Activated T-cell treated with anti-CD3 and anti-CD28 coated beads, Interleukin-2, amount 50 U/mL, for 1 hour (primary cell): Measurements from ENCODE around the gene SEC14L6.

ENCODE experiments used
- DNase-seq: peaks from one replicate; pipeline ENCODE4 v3.0.0-alpha.2; 2020

The SEC14L6 gene

DNA sequence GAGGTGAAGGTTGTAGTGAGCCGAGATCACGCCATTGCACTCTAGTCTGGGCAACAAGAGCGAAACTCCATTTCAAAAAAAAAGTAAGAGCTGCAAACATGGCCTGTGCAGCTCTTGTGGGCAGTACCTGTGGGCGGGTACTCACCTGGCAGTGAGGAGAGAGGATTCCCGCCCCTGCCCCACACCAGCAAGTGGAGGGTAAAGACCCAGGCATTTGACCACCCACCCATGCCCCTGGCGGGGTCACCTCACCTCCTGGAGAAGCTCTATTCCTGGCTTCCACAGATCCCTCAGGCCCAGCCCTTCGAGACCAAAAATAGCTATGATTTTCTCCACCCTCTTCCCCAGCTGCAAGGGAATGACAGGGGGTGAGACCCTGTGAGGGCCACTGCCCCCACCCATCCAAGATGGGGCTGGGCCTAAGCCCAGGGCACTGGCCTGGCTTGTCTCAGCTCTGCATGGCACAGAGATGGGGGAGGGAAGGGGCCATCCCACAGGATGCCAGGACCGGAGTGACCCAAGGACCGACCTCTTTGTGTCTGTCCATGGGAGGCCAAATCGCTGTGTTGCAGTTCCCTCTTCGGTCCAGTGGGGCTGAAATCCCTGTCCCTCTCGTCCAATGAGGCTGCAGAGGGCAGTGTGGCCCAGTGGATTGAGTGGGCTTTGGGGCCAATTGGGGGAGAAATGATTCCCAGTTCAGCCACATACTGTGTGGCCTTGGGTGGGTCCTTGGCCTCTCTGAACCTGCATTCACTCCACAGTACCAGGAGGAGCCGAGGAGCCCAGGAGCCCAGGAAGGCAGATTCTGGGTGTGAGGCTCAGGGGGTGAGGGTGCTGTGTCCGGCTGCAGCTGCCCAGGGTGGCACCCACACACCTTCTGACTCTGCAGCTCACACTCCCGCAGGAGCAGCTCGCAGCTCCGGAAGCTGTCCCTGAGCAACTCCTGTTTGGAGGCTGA, 14.6 kb downstream of the SEC14L6 start:
- DNase-seq, result no peak

GRCh38 chr22:30526656-30527055, 19.9 kb downstream of the SEC14L6 start:
- no peak for DNase-seq

DNA sequence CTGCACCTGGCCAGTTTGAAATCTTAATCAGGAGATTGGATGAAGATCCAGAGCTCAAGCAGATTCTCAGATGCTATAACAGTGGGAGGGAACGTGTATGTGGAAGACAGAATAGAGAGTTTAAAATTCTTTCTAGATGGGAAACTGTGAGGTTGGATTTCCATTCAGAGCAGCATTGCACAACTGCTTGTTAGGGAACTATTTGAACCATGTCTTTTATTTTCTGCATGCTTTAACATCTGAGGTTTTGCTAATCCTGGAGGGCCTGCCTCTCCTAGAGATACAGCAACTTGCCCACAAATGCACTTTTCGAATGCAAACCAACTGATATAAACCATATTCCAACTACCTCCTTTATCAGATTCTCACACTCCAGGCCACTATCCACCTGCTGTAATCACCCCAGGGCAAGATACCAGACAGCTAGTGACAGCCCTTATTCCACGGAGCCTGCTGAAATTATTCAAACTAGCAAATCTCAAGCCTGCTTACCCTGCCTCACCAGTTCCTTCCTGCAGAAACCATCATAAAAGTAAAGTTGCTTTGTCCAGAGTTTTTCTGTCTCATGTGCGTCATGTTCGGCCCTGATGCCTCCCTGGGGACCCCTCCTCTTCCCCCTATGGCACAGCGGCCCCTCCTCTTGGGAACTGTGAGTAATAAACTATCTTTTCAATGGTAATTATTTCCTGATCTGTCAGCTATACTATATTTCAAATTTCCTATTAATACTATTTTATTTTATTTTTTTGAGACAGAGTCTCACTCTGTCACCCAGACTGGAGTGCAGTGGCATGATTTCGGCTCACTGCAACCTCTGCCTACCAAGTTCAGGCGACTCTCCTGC, 22.7 kb downstream of the SEC14L6 start:
- DNase-seq, result no peak

DNA sequence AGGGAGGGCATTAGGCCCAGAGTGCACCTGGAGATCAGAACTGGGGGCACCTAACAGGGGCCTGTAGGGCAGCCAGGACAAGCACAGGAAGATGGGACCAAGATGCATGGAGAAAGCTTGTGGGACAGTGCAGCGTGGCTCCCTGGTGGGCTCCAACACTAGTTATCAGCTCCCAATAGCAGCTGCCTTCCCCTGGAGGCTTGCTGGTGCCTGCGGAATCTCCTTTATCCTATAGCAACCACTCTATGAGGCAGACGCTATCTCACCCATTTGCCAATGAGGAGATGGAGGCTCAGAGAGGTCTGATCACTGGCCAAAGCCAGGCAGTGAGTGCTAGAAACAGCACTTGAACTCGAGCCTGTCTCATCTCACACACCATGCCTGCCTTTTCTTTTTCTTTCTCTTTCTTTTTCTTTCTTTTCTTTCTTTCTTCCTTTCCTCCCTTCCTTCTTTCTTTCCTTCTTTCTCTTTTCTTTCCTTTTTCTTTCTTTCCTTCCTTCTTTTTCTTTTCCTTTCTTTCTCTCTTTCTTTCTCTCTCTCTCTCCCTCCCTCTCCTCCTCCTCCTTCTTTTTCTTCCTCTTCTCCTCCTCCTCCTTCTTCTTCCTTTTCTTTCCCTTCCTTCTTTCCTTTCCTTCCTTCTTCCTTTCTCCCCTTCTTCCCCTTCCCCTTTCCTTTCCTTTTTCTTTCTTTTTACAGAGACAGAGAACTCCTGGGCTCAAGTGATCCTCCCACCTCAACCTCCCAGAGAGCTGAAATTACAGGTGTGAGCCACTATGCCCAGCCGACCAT, 25.0 kb downstream of the SEC14L6 start:
- no peak for DNase-seq

DNA sequence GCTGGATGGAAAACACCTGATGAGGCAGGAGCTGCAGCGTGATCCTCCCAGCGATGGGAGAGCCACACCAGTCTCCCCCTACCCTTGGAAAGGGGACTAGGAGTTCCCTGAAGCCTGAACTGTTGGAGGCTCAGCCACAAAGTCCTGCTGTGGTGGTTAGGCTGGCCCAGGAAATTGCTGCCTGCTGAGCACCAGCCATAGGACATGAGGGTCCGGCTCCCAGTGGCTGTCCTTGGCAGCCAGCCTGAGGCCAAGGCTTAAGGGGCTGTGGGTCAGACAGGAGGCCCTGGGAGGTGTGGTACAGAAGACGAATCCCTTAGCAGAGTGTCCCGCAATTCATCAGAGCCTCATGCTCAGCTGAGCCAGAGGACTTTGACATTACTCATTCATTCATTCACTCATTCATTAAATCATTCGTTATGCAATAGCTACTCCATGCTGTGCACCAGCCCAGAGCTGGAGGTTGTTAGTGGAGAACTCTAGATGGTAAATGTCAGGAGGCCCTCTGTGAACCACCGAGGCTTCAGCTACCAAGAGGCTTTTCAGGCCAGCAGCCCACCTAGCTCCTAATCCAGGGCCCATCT, 26.6 kb downstream of the SEC14L6 start:
- DNase-seq, result no peak

DNA sequence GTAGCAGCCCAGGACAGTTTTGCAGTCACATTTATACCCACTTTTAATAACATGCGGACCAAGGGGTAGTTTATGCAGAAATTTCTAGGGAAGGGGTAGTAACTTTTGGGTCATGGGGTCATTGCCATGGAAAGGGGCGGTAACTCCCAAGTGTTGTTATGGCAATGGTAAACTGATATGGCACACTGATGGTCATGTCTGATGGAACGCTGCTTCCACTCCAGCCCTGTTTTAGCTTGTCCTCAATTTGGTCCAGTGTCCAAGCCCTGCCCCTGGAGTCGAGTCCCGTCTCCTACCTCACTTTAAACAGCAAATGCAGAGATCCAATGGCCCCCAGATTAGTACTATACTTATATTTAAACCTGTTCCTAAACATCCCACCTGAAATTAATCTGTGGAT, 29.8 kb downstream of the SEC14L6 start:
- DNase-seq, result no peak

DNA sequence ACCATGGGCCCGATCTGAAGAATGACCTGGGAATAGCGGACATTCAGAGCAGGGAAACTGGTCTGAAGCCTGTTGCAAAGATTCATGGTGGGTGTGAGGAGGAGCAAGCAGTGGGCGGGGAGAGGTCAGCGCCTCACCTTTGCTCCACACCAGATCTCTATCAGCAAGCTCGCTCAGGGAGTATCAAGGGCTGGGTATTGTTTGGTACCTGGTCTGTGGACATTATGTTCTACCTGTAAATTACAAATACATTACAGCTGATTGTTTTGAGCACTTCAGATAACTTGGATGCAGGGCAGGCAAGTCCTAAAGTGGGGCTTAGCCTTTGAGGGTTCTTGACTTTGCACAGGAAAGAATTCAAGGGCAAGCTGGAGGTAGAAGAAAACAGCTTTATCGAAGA, 30.3 kb downstream of the SEC14L6 start:
- DNase-seq, result no peak

DNA sequence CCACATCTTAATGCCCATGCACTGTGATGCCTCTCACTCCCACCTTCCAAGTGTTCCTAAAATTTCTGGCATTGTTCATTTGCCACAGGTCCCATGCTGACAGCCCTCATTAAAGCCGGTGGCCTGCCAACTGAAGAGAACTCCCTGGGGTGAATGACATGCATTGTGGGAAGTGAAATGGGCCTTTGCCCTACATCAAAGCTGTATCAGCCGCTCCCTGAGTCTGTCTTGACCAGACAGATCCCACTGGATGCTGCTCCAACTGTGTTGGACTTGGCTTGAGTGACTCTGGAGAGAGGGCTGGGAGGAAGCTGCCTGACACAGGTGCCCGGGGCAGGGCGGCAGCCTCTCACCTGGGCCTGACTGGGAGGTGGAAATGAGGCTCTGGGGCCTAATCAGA, 32.3 kb downstream of the SEC14L6 start:
- no peak for DNase-seq

- no peak for DNase-seq
Measured at GRCh38 chr22:30513462-30513861, 33.1 kb downstream of the SEC14L6 start.

GRCh38 chr22:30511911-30512310, 34.6 kb downstream of the SEC14L6 start:
- no peak for DNase-seq

DNA sequence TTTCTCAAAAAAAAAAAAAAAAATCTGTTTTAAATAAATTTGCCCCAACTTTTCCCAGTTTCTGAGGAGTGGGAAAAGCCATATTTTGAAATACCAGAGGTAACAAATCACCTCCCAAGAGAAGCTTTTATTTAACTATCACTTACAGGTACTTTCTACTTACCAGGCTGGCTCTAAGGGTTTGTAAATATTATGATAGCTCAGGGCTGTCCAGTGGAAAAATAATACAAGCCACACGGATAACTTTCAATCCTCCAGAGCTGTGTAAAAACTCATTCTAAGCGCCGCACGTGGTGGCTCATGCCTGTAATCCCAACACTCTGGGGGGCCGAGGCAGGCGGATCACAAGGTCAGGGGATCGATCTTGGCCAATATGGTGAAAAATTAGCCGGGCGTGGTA, 35.4 kb downstream of the SEC14L6 start:
- no peak for DNase-seq

GRCh38 chr22:30508216-30508615, 38.3 kb downstream of the SEC14L6 start:
- DNase-seq, result no peak

- no peak for DNase-seq
Measured at GRCh38 chr22:30507670-30508069, 38.9 kb downstream of the SEC14L6 start.

GRCh38 chr22:30506507-30506968, 40.0 kb downstream of the SEC14L6 start:
- no peak for DNase-seq

- DNase-seq, result no peak
Measured at GRCh38 chr22:30503551-30503950, 43.0 kb downstream of the SEC14L6 start.

DNA sequence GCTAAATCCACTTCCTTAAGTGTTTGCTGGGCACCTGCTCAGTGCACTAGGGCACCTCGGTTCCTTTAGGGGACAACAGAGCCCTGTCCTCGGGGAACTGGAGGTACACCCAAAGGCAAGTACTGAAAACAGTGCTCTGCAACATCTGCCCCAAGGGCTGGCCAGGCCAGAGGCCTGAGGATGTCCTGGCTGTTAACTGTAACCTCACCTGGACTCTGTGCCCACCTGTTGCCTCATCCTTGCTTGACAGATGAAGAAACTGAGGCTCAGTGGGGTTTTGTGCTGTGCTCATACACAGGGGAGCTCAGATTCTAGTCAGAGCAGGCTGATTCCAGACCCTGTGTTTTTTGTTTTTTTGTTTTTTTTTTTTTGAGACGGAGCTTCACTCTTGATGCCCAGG, 43.6 kb downstream of the SEC14L6 start:
- no peak for DNase-seq

GRCh38 chr22:30502153-30502552, 44.4 kb downstream of the SEC14L6 start:
- no peak for DNase-seq

DNA sequence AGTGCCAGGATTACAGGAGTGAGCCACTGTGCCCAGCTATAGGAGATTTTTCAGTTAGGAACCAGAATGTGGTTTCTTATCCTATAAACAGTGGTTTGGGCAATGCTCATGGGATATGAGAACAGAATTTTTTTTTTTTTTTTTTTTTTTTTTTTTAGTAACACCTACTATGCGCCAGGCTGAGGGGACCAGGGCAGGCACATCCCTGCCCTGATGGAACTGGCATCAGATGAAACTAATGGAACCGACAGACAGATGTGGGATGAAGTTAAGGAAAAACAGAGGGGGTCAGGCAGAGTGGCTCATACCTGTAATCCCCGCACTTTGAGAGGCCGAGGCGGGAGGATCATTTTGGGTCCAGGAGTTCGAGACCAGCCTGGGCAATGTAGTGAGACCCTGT, 45.9 kb downstream of the SEC14L6 start:
- DNase-seq, result no peak

DNA sequence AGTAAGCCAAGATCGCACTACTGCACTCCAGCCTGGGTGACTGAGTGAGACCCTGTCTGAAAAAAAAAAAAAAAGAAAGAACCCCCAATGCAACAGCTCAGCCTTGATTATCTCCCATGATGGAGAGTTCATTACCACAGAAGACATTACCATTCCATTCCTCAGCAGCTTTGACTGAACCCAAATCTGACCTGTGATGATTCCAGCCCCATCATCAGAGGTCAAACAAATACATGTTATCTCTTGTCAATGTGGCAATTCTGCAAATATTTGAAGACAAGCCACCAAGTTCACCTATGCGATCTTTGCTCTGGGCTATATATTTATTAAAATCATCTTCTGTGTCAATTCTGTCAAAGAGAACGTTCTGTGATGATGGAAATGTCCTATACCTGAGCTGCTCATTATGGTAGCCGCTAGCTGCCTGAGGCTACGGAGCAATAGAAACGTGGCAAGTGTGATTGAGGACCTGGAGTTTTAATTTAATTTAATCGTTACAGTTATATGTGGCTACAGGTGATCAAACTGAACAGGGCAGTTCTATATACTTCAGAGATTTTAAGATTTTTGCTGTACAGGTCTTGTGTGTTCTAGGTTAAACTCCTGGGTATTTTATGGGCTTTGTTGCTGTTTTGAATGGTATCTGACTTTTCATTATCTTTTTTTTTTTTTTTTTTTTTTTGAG, 48.9 kb downstream of the SEC14L6 start:
- DNase-seq, result no peak

DNA sequence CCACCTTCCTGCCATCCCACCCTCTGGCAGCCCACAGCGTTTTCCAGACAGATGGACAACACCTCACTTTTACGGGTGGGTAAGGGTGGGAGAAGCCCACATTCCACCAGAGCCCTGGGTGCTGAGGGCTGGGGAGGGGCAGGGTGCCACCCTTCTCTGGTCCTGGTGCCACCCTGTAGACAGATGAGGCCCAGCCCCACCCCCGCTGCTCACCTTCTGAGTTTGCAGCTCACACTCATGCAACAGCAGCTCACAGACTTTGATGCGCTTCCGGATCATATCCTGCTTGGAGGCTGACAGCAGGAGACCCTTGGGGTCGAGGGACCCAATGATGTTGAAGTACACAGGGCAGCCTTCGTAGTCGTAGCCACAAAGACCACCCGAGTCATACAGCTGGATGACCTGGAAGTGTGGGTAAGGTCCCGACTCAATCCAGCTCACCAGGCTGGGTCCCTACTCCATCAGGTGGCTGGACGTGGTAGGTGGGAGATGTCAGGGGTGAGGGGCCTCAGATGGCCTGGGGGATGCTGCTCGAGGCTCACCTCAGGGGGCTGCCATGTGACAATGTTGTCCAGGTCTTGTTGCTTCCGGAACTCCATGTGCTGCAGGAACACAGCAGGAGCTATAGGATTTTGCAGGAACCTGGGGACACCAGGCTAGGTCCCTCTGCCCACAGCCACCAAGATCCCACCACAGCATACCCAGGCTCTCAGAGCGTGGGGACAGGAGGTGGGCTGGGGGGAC, 51.3 kb downstream of the SEC14L6 start:
- DNase-seq, result no peak

- DNase-seq, result no peak
Measured at GRCh38 chr22:30492144-30492543, 54.4 kb downstream of the SEC14L6 start.
